ENCODE results near the gene MICAL2. TPM values are rescaled to one million over a fixed set of nuclear protein-coding genes. Genes with fewer than 3 reads are reported as not detected.

MICAL2 gene
- total and polyA plus RNA-seq, 2 of the 13 experiments (the other 11 are each of a cell fraction or from before 2014, with no cell fraction given): 0.78 to 1.1 TPM

DNA sequence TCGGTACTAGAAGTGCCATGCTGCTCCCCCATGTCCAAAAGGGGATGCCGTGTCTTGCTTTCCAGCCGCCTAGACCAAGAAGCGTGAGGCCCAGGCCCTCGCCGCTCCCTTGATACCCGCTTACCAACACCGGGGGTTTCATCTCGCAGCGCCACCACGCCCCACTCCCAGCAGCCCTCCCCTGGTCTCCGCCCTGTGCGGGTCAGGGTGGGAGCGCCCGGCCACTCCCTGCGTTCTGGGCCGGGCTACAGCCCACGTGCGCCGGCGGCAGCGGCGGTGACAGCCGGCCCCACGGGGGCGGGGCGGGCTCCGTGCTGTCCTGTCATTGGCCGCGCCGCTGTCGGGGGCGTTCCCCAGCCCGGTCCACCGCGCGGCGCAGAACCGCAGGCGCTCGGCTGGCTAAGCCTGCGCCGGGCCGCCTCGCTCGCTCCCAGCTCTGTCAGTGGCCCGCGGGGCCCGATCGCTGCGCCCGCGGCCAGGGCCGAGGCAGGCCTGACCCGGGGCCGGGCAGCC, at the start of gene MICAL2 (continued):
- TF ChIP-seq, protein P1, sequence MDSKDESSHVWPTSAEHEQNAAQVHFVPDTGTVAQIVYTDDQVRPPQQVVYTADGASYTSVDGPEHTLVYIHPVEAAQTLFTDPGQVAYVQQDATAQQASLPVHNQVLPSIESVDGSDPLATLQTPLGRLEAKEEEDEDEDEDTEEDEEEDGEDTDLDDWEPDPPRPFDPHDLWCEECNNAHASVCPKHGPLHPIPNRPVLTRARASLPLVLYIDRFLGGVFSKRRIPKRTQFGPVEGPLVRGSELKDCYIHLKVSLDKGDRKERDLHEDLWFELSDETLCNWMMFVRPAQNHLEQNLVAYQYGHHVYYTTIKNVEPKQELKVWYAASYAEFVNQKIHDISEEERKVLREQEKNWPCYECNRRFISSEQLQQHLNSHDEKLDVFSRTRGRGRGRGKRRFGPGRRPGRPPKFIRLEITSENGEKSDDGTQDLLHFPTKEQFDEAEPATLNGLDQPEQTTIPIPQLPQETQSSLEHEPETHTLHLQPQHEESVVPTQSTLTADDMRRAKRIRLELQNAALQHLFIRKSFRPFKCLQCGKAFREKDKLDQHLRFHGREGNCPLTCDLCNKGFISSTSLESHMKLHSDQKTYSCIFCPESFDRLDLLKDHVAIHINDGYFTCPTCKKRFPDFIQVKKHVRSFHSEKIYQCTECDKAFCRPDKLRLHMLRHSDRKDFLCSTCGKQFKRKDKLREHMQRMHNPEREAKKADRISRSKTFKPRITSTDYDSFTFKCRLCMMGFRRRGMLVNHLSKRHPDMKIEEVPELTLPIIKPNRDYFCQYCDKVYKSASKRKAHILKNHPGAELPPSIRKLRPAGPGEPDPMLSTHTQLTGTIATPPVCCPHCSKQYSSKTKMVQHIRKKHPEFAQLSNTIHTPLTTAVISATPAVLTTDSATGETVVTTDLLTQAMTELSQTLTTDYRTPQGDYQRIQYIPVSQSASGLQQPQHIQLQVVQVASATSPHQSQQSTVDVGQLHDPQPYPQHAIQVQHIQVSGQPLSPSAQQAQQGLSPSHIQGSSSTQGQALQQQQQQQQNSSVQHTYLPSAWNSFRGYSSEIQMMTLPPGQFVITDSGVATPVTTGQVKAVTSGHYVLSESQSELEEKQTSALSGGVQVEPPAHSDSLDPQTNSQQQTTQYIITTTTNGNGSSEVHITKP (CRISPR knock-in tag; IDR thresholded peaks at IDR 0.05; ENCODE audit: low read depth): no peak
- TF ChIP-seq DNMT3B (CRISPR knock-in tag; conservative IDR thresholded peaks at IDR 0.05): no peak
- peak; percentile 24; the same call in 1 of the 2 replicates for TF ChIP-seq BHLHE40 (IDR thresholded peaks at IDR 0.05; ENCODE audit: low read length)
- 0 out of 2 replicates have a peak, but pooled peaks have one; percentile 16 for TF ChIP-seq YEATS4 (CRISPR knock-in tag; IDR thresholded peaks at IDR 0.05; ENCODE audit: borderline replicate concordance)
- 0 out of 2 replicates have a peak, but pooled peaks have one; percentile 28 for TF ChIP-seq RFXAP (CRISPR knock-in tag; IDR thresholded peaks at IDR 0.05; ENCODE audit: borderline replicate concordance)
- TF ChIP-seq ZNF510 (CRISPR knock-in tag; IDR thresholded peaks at IDR 0.05; ENCODE audit: low read depth): no peak
- no peak for TF ChIP-seq MED8 (CRISPR knock-in tag; IDR thresholded peaks at IDR 0.05; ENCODE audit: insufficient replicate concordance)
- peak; percentile 58 for TF ChIP-seq ZFY (CRISPR knock-in tag; IDR thresholded peaks at IDR 0.05)
- TF ChIP-seq TAF15 (IDR thresholded peaks at IDR 0.05; ENCODE audit: low read depth, low read length, poor library complexity, severe bottlenecking): no peak
- no peak for TF ChIP-seq RARG (CRISPR knock-in tag; IDR thresholded peaks at IDR 0.05; ENCODE audit: low read depth)
- no peak for TF ChIP-seq ZNF24 (IDR thresholded peaks at IDR 0.05)
- no peak for TF ChIP-seq ONECUT2 (CRISPR knock-in tag; IDR thresholded peaks at IDR 0.05)
- TF ChIP-seq, protein P2, sequence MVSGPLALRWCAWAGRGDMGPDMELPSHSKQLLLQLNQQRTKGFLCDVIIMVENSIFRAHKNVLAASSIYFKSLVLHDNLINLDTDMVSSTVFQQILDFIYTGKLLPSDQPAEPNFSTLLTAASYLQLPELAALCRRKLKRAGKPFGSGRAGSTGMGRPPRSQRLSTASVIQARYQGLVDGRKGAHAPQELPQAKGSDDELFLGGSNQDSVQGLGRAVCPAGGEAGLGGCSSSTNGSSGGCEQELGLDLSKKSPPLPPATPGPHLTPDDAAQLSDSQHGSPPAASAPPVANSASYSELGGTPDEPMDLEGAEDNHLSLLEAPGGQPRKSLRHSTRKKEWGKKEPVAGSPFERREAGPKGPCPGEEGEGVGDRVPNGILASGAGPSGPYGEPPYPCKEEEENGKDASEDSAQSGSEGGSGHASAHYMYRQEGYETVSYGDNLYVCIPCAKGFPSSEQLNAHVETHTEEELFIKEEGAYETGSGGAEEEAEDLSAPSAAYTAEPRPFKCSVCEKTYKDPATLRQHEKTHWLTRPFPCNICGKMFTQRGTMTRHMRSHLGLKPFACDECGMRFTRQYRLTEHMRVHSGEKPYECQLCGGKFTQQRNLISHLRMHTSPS (CRISPR knock-in tag; IDR thresholded peaks at IDR 0.05; ENCODE audit: low read depth): no peak
- TF ChIP-seq RARA (CRISPR knock-in tag; IDR thresholded peaks at IDR 0.05): no peak
- no peak for TF ChIP-seq ATM (IDR thresholded peaks at IDR 0.05; ENCODE audit: borderline replicate concordance)
- TF ChIP-seq ZNF180 (CRISPR knock-in tag; IDR thresholded peaks at IDR 0.05; ENCODE audit: borderline replicate concordance, low read depth): no peak
- TF ChIP-seq, protein P3, sequence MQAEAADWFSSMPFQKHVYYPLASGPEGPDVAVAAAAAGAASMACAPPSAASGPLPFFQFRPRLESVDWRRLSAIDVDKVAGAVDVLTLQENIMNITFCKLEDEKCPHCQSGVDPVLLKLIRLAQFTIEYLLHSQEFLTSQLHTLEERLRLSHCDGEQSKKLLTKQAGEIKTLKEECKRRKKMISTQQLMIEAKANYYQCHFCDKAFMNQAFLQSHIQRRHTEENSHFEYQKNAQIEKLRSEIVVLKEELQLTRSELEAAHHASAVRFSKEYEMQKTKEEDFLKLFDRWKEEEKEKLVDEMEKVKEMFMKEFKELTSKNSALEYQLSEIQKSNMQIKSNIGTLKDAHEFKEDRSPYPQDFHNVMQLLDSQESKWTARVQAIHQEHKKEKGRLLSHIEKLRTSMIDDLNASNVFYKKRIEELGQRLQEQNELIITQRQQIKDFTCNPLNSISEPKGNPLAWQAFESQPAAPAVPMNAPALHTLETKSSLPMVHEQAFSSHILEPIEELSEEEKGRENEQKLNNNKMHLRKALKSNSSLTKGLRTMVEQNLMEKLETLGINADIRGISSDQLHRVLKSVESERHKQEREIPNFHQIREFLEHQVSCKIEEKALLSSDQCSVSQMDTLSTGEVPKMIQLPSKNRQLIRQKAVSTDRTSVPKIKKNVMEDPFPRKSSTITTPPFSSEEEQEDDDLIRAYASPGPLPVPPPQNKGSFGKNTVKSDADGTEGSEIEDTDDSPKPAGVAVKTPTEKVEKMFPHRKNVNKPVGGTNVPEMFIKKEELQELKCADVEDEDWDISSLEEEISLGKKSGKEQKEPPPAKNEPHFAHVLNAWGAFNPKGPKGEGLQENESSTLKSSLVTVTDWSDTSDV (CRISPR knock-in tag; IDR thresholded peaks at IDR 0.05): no peak
- no peak for TF ChIP-seq GZF1 (CRISPR knock-in tag; IDR thresholded peaks at IDR 0.05)
- no peak for TF ChIP-seq SAFB2 (CRISPR knock-in tag; IDR thresholded peaks at IDR 0.05; ENCODE audit: borderline replicate concordance, low read depth)
- TF ChIP-seq, protein P4, sequence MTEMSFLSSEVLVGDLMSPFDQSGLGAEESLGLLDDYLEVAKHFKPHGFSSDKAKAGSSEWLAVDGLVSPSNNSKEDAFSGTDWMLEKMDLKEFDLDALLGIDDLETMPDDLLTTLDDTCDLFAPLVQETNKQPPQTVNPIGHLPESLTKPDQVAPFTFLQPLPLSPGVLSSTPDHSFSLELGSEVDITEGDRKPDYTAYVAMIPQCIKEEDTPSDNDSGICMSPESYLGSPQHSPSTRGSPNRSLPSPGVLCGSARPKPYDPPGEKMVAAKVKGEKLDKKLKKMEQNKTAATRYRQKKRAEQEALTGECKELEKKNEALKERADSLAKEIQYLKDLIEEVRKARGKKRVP (CRISPR knock-in tag; IDR thresholded peaks at IDR 0.05): no peak
- no peak for TF ChIP-seq ZNF263 (CRISPR knock-in tag; IDR thresholded peaks at IDR 0.05)
- TF ChIP-seq ZNF724P (CRISPR knock-in tag; IDR thresholded peaks at IDR 0.05; ENCODE audit: borderline replicate concordance): no peak
